SK-N-SH (cell line): ENCODE data around the gene RSRP1. TPM values are rescaled to one million over a fixed set of nuclear protein-coding genes. Genes with fewer than 3 reads are reported as not detected.

Experiments used
- CTCF ChIA-PET: fragments of 300-600, 350-600 bp; formaldehyde crosslinking; extraction: SDS; loops from one replicate; lab custom pipeline; 2021; lab: Yijun Ruan, JAX
- POLR2A ChIA-PET: fragments of 350-600 bp; sonication (Branson Sonifier 250); formaldehyde crosslinking; extraction: SDS; loops from one replicate; lab custom pipeline; 2020; ENCODE audit warnings: antibody characterized with exemption, inconsistent platforms; lab: Yijun Ruan, JAX
- DNase-seq: peaks from one replicate; pipeline ENCODE4 v3.0.0; 2012
- H2AFZ ChIP-seq: fragments of 200-600 bp; sonication (generic); 2 replicates; pipeline ENCODE4 v1.8.1; 2016; ENCODE audit warnings: antibody characterized with exemption, mild to moderate bottlenecking, low read depth
- H3F3A ChIP-seq: fragments of 200-600 bp; sonication (generic); replicated peaks from 2 replicates; pipeline ENCODE3; 2016; ENCODE audit warnings: antibody characterized with exemption, mild to moderate bottlenecking; ENCODE audit not compliant: insufficient read depth
- H3K27ac ChIP-seq, 2 experiments: fragments of 200-500 bp in 1 of 2; fragments of 200-600 bp in 1 of 2; sonication (Bioruptor generic) in 1 of 2; sonication (generic), shearing (Covaris generic) in 1 of 2; 2 replicates each; pipeline versions ENCODE4 v1.5.1 to v1.6.1; 2014 to 2016; ENCODE audit warnings: low read depth in 2 of 2, inconsistent platforms in 1 of 2, low read length in 1 of 2, mild to moderate bottlenecking in 1 of 2, mixed read lengths in 1 of 2
- H3K27me3 ChIP-seq: fragments of 200-600 bp; sonication (generic), shearing (Covaris generic); 2 replicates; pipeline ENCODE4 v1.6.1; 2016; ENCODE audit warnings: mixed run types; ENCODE audit not compliant: insufficient read depth
- H3K36me3 ChIP-seq, 2 experiments: fragments of 200-500 bp in 1 of 2; fragments of 200-600 bp in 1 of 2; sonication (Bioruptor generic) in 1 of 2; sonication (generic) in 1 of 2; replicated peaks in 1 of 2; 2 replicates each; pipeline versions ENCODE3 to v1.5.1; 2014 to 2016; ENCODE audit warnings: low read length in 1 of 2, mild to moderate bottlenecking in 1 of 2; ENCODE audit not compliant: insufficient read depth in 2 of 2, control insufficient read depth in 1 of 2
- H3K4me1 ChIP-seq, 2 experiments: fragments of 200-500 bp in 1 of 2; fragments of 200-600 bp in 1 of 2; sonication (Bioruptor generic) in 1 of 2; sonication (generic), shearing (Covaris generic) in 1 of 2; 2 replicates each; pipeline versions ENCODE4 v1.5.1 to v1.6.1; 2014 to 2016; ENCODE audit warnings: low read depth in 1 of 2, low read length in 1 of 2, mixed run types in 1 of 2; ENCODE audit not compliant: insufficient read depth in 2 of 2, control insufficient read depth in 1 of 2
- H3K4me2 ChIP-seq: fragments of 200-600 bp; sonication (generic), shearing (Covaris generic); 2 replicates; pipeline ENCODE4 v1.6.1; 2017; ENCODE audit warnings: mixed run types
- H3K4me3 ChIP-seq, 2 experiments: fragments of 200-500 bp in 1 of 2; fragments of 200-600 bp in 1 of 2; sonication (Bioruptor generic) in 1 of 2; sonication (generic), shearing (Covaris generic) in 1 of 2; 2 replicates each; pipeline versions ENCODE4 v1.5.1 to v1.8.1; 2014 to 2016; ENCODE audit warnings: low read depth in 2 of 2, inconsistent platforms in 1 of 2, low read length in 1 of 2, mild to moderate bottlenecking in 1 of 2, mixed read lengths in 1 of 2, moderate library complexity in 1 of 2
- H3K79me2 ChIP-seq: fragments of 200-600 bp; sonication (generic); 2 replicates; pipeline ENCODE4 v1.8.1; 2017; ENCODE audit warnings: mild to moderate bottlenecking; ENCODE audit not compliant: insufficient read depth
- H3K9ac ChIP-seq: fragments of 200-600 bp; sonication (generic); 2 replicates; pipeline ENCODE4 v1.6.1; 2017; ENCODE audit warnings: mixed run types
- H3K9me2 ChIP-seq: fragments of 200-600 bp; sonication (generic); 2 replicates; pipeline ENCODE4 v1.6.1; 2017; ENCODE audit warnings: mixed run types
- H3K9me3 ChIP-seq: fragments of 200-600 bp; sonication (generic); 2 replicates; pipeline ENCODE4 v1.6.1; 2017; ENCODE audit warnings: mixed run types, mild to moderate bottlenecking, moderate library complexity
- H4K20me1 ChIP-seq: fragments of 200-600 bp; sonication (generic); 2 replicates; pipeline ENCODE4 v1.6.1; 2017; ENCODE audit warnings: mild to moderate bottlenecking, mixed run types; ENCODE audit not compliant: insufficient read depth
- CHD2 ChIP-seq: fragments of 150-350 bp; IDR thresholded peaks from 2 replicates; pipeline ENCODE4 v1.6.1; 2018; ENCODE audit warnings: low read length; ENCODE audit not compliant: partially characterized antibody
- ELF1 ChIP-seq: IDR thresholded peaks from 2 replicates; pipeline ENCODE4 v1.4.0; 2012
- EZH2phosphoT487 ChIP-seq: fragments of 200-600 bp; sonication (generic); IDR thresholded peaks from 2 replicates; pipeline ENCODE4 v1.6.1; 2017; ENCODE audit warnings: low read depth, mixed run types, mild to moderate bottlenecking, antibody characterized with exemption, moderate library complexity, borderline replicate concordance
- FOXM1 ChIP-seq: IDR thresholded peaks from 2 replicates; pipeline ENCODE4 v1.4.0; 2012; ENCODE audit warnings: low read depth, mild to moderate bottlenecking
- GATA2 ChIP-seq: sonication (generic); formaldehyde crosslinking; IDR thresholded peaks from 2 replicates; pipeline ENCODE4 v1.5.0; 2020; ENCODE audit warnings: mild to moderate bottlenecking, missing genetic modification reagents
- JUND ChIP-seq: IDR thresholded peaks from 2 replicates; pipeline ENCODE4 v1.4.0; 2012
- MEF2A ChIP-seq: IDR thresholded peaks from 2 replicates; pipeline ENCODE4 v1.4.0; 2012; ENCODE audit warnings: low read depth, borderline replicate concordance
- NFIC ChIP-seq: IDR thresholded peaks from 2 replicates; pipeline ENCODE4 v1.4.0; 2012; ENCODE audit warnings: borderline replicate concordance
- NRF1 ChIP-seq: IDR thresholded peaks from 2 replicates; pipeline ENCODE4 v1.6.1; 2012; ENCODE audit warnings: low read depth, mild to moderate bottlenecking, low read length
- RAD21 ChIP-seq: IDR thresholded peaks from 2 replicates; pipeline ENCODE4 v1.6.1; 2012; ENCODE audit warnings: mild to moderate bottlenecking, low read length
- RFX5 ChIP-seq: IDR thresholded peaks from 2 replicates; pipeline ENCODE4 v1.6.1; 2012; ENCODE audit warnings: mild to moderate bottlenecking, improper control_type of control experiment, low read length
- SIN3A ChIP-seq: IDR thresholded peaks from 2 replicates; pipeline ENCODE4 v1.6.1; 2012; ENCODE audit warnings: low read depth, mild to moderate bottlenecking, low read length, moderate library complexity, borderline replicate concordance
- SMC3 ChIP-seq: IDR thresholded peaks from 2 replicates; pipeline ENCODE4 v1.6.1; 2012; ENCODE audit warnings: low read depth, low read length, improper control_type of control experiment
- TCF12 ChIP-seq: IDR thresholded peaks from 2 replicates; pipeline ENCODE4 v1.4.0; 2012
- TEAD4 ChIP-seq: IDR thresholded peaks from 2 replicates; pipeline ENCODE4 v1.4.0; 2012; ENCODE audit warnings: mild to moderate bottlenecking, borderline replicate concordance; ENCODE audit not compliant: insufficient read depth
- YY1 ChIP-seq: IDR thresholded peaks from 2 replicates; pipeline ENCODE4 v1.4.0; 2012; ENCODE audit warnings: low read depth, mild to moderate bottlenecking
- WGBS: methylation state at CpG from one replicate; pipeline ENCODE4 v1.1.6; 2017; ENCODE audit warnings: low lambda C conversion rate; 5-methylcytosine and 5-hydroxymethylcytosine counted together
- polyA plus RNA-seq, 3 experiments: library from polyadenylated mRNA; depleted of rRNA; stranded (reverse); fragments of >200 nt; gene quantifications; 2 replicates each; pipeline ENCODE4 v1.2.3, GENCODE V29; 2012
- TF ChIP-seq, protein P1 (sequence below): fragments of 200-600 bp; sonication (generic); IDR thresholded peaks from 2 replicates; pipeline ENCODE4 v1.6.1; 2017; ENCODE audit warnings: antibody characterized with exemption, mild to moderate bottlenecking, moderate library complexity
- TF ChIP-seq, protein P2 (sequence below): fragments of 150-350 bp; IDR thresholded peaks from 2 replicates; pipeline ENCODE4 v1.6.1; 2017; ENCODE audit warnings: antibody characterized with exemption, low read length, low read depth, borderline replicate concordance
- TF ChIP-seq, protein P3 (sequence below): IDR thresholded peaks from 2 replicates; pipeline ENCODE4 v1.4.0; 2012; ENCODE audit warnings: low read depth, borderline replicate concordance
- TF ChIP-seq, protein P4 (sequence below): fragments of 150-350 bp; IDR thresholded peaks from 2 replicates; pipeline ENCODE4 v1.6.1; 2016; ENCODE audit warnings: mild to moderate bottlenecking, low read depth, low read length

RSRP1 gene
- polyA plus RNA-seq, 1 of the 3 experiments (the other 2 are of a cell fraction): 126 TPM

DNA sequence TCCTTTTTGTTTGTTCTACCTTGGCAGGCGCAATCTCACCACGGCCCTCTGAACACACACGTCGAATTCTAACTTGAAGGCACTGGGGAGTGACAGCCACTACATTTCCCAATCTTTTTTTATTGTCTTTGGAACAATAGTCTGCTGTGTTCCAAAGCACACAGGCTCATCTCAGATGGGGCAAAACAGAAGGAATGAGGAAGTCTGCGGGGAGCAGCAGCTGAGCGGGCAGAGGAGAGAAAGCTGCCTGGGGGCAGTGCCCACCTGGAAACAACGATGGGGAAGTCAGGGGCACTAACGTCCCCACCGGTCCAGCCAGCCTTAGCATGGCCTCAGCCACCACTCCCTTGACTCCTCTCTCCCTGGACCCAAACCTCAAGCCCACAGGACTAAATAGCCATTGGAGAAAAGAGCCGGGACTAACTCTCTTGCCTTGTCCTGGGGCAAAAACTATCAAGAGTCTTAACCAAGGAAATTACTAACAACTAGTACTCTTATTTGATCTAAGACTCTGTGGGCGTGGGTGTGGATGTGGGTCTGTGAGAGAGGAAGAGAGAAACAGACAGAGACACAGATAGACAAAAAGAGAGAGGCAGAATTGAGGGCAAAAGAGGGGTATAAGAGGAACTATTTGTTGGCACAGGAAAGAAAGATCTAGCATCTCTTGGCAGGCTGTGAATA, 49.1 kb downstream of the RSRP1 start:
- no peak for DNase-seq
- no peaks in the 10 kb centered on the region for H3F3A ChIP-seq
- H3K4me3 ChIP-seq: no peak overlapping the region
- H3K9me3 ChIP-seq: no peaks in the 10 kb centered on the region
- TF ChIP-seq MEF2A: no peak
- no peak for TF ChIP-seq SIN3A
- no peak for TF ChIP-seq YY1
- TF ChIP-seq NFIC: no peak
- TF ChIP-seq, protein P1, sequence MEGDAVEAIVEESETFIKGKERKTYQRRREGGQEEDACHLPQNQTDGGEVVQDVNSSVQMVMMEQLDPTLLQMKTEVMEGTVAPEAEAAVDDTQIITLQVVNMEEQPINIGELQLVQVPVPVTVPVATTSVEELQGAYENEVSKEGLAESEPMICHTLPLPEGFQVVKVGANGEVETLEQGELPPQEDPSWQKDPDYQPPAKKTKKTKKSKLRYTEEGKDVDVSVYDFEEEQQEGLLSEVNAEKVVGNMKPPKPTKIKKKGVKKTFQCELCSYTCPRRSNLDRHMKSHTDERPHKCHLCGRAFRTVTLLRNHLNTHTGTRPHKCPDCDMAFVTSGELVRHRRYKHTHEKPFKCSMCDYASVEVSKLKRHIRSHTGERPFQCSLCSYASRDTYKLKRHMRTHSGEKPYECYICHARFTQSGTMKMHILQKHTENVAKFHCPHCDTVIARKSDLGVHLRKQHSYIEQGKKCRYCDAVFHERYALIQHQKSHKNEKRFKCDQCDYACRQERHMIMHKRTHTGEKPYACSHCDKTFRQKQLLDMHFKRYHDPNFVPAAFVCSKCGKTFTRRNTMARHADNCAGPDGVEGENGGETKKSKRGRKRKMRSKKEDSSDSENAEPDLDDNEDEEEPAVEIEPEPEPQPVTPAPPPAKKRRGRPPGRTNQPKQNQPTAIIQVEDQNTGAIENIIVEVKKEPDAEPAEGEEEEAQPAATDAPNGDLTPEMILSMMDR: no peak
- TF ChIP-seq, protein P2, sequence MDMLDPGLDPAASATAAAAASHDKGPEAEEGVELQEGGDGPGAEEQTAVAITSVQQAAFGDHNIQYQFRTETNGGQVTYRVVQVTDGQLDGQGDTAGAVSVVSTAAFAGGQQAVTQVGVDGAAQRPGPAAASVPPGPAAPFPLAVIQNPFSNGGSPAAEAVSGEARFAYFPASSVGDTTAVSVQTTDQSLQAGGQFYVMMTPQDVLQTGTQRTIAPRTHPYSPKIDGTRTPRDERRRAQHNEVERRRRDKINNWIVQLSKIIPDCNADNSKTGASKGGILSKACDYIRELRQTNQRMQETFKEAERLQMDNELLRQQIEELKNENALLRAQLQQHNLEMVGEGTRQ: no peak
- no peak for TF ChIP-seq TEAD4
- TF ChIP-seq, protein P3, sequence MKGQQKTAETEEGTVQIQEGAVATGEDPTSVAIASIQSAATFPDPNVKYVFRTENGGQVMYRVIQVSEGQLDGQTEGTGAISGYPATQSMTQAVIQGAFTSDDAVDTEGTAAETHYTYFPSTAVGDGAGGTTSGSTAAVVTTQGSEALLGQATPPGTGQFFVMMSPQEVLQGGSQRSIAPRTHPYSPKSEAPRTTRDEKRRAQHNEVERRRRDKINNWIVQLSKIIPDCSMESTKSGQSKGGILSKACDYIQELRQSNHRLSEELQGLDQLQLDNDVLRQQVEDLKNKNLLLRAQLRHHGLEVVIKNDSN: no peak
- H4K20me1 ChIP-seq: no peaks in the 10 kb centered on the region
- peaks cover 1% of the 10 kb centered on the region; the same call in 1 of the 2 replicates for H3K27me3 ChIP-seq
- 62% methylated on average over 10 of the region's 11 CpGs for WGBS
- H3K79me2 ChIP-seq: no peaks in the 10 kb centered on the region
- no peaks in the 10 kb centered on the region for H3K36me3 ChIP-seq
- H3K4me2 ChIP-seq: no peak overlapping the region
- no peak overlapping the region for H3K27ac ChIP-seq
- H3K9me2 ChIP-seq: no peaks in the 10 kb centered on the region
- H3K9ac ChIP-seq: no peak overlapping the region
- H3K4me1 ChIP-seq: no peaks in the 10 kb centered on the region; a peak in 1 of 4 replicates
- POLR2A ChIA-PET: no interaction called here
- CTCF ChIA-PET: interaction anchor here (0.8 to 2.0 kb wide), 5 partner anchors 17 to 509 kb away, joined by 3 to 6 read pairs (median 4); no protein-coding TSS in a partner anchor
- H2AFZ ChIP-seq: no peak overlapping the region

DNA sequence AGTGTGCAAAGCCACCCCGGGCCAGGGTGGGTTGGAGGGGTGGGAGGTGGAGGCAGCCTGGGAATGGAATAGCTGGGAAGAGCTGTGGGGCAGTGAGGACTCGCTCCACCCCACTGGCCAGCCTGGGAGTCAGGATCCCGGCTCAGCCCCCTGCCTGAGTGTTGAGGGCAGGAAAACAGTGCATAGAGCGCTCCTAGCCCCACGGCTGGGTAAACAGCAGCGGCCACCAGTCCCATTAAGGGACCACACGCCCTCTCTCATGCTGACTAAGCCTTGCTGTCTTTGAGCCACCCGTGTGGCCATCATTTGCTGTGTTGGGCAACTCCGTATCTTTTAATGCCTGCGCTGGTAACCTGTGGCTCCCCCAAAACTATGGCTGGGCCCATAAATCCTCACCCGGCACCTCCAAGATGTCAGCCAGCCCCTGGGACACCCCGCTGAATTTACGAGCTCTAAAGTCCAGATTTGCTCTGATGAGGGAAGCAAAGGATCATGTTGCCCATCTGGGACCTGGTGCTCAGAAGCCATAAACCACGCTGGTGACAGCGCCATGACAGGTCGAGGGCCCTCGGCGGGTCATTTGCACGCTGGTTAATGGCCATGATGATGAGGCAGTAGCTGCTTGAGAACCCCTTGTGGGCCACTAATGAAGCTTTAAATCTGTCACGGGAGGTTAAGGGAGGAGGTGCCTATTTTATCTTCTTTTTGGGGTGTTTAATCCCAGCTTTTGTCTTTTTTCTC, 49.8 kb downstream of the RSRP1 start:
- Histone ChIP-seq H3K27me3 (peaks cover 9% of the 10 kb centered on the region; the same call in 1 of the 2 replicates), H4K20me1 (no peaks in the 10 kb centered on the region), H3K9ac (no peak overlapping the region), H3K4me2 (no peak overlapping the region), H3K27ac (no peak overlapping the region), H3K9me2 (no peaks in the 10 kb centered on the region), H3K9me3 (no peaks in the 10 kb centered on the region), H2AFZ (no peak overlapping the region), H3F3A (no peaks in the 10 kb centered on the region), H3K4me1 (no peaks in the 10 kb centered on the region; a peak in 1 of 4 replicates), H3K79me2 (no peaks in the 10 kb centered on the region), H3K36me3 (no peaks in the 10 kb centered on the region), H3K4me3 (no peak overlapping the region)
- 82% methylated on average over 13 of the region's 20 CpGs for WGBS
- DNase-seq: no peak
- ChIA-PET CTCF (interaction anchor here (0.8 to 5.5 kb wide), 6 partner anchors 8 to 509 kb away, joined by 3 to 28 read pairs (median 4); no protein-coding TSS in a partner anchor), POLR2A (no interaction called here)
- no peak for TF ChIP-seq FOXM1
- no peak for TF ChIP-seq EZH2phosphoT487
- no peak for TF ChIP-seq SMC3
- no peak for TF ChIP-seq RFX5
- TF ChIP-seq ELF1: no peak
- TF ChIP-seq GATA2 (CRISPR knock-in tag): no peak
- TF ChIP-seq, protein P4, sequence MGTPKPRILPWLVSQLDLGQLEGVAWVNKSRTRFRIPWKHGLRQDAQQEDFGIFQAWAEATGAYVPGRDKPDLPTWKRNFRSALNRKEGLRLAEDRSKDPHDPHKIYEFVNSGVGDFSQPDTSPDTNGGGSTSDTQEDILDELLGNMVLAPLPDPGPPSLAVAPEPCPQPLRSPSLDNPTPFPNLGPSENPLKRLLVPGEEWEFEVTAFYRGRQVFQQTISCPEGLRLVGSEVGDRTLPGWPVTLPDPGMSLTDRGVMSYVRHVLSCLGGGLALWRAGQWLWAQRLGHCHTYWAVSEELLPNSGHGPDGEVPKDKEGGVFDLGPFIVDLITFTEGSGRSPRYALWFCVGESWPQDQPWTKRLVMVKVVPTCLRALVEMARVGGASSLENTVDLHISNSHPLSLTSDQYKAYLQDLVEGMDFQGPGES: no peak
- TF ChIP-seq RAD21: no peak
- TF ChIP-seq JUND: no peak
- TF ChIP-seq, protein P3: no peak
- no peak for TF ChIP-seq TCF12
- no peak for TF ChIP-seq NFIC
- no peak for TF ChIP-seq NRF1
- TF ChIP-seq YY1: no peak
- TF ChIP-seq CHD2: no peak
